Endothelial cell of umbilical vein (primary cell): ENCODE results near the gene FAM118B. TPM values are rescaled to one million over a fixed set of nuclear protein-coding genes. Genes with fewer than 3 reads are reported as not detected.
A peak's percentile ranks its signal among the peaks of the same experiment; 100 is the strongest.

Experiments used
- BruUV-seq: library from RNA; stranded (reverse); fragments of 400-500 nt; replicated peaks from 2 replicates; lab custom pipeline; 2021; lab: Mats Ljungman, UMichigan
- CTCF ChIA-PET: fragments of 300-600, 350-600 bp; sonication (Branson Sonifier 250); formaldehyde crosslinking; loops from one replicate; lab custom pipeline; 2021; ENCODE audit warnings: antibody characterized with exemption, inconsistent platforms; lab: Charles Lee
- POLR2A ChIA-PET: fragments of 300-600, 350-600 bp; sonication (Branson Sonifier 250); formaldehyde crosslinking; loops from one replicate; lab custom pipeline; 2021; ENCODE audit warnings: antibody characterized with exemption, inconsistent platforms; lab: Charles Lee
- DNase-seq: peaks from one replicate; pipeline ENCODE4 v3.0.0-alpha.2; 2011; ENCODE audit warnings: low read depth, low spot score
- FAIRE-seq: peaks from 2 replicates; lab custom pipeline; 2011; peaks lifted over from hg19 to GRCh38; lab: Jason Lieb, UNC
- H2AFZ ChIP-seq: 2 replicates; pipeline ENCODE4 v1.6.0; 2012; ENCODE audit warnings: low read depth, low read length, control low read depth, inconsistent platforms
- H3K27ac ChIP-seq: 2 replicates; pipeline ENCODE4 v1.5.1; 2011; ENCODE audit warnings: low read depth, mild to moderate bottlenecking, control low read depth, low read length, moderate library complexity; ENCODE audit not compliant: insufficient read depth
- H3K27me3 ChIP-seq, 2 experiments: 2 replicates each; pipeline versions ENCODE4 v1.6.0 to v1.6.1; 2011; ENCODE audit warnings: low read length in 2 of 2, mixed read lengths in 1 of 2; ENCODE audit not compliant: control insufficient read depth in 2 of 2, insufficient read depth in 2 of 2
- H3K36me3 ChIP-seq, 2 experiments: 2 replicates in 1 of 2; 3 replicates in 1 of 2; pipeline ENCODE4 v1.5.1; 2011; ENCODE audit warnings: low read length in 2 of 2, mild to moderate bottlenecking in 1 of 2, moderate library complexity in 1 of 2; ENCODE audit not compliant: control insufficient read depth in 2 of 2, insufficient read depth in 2 of 2; ENCODE audit errors: extremely low read depth in 1 of 2
- H3K4me1 ChIP-seq: 3 replicates; pipeline ENCODE4 v1.5.1; 2011; ENCODE audit warnings: mild to moderate bottlenecking, low read length; ENCODE audit not compliant: control insufficient read depth, insufficient read depth; ENCODE audit errors: extremely low read depth
- H3K4me2 ChIP-seq: 2 replicates; pipeline ENCODE4 v1.6.1; 2011; ENCODE audit warnings: low read length, control low read depth, mixed read lengths; ENCODE audit not compliant: insufficient read depth
- H3K4me3 ChIP-seq, 3 experiments: fragments of 200-600 bp in 1 of 3; sonication (generic), shearing (Covaris generic) in 1 of 3; replicated peaks in 1 of 3; 2 replicates each; pipeline ENCODE4 v1.5.1; 2011 to 2016; ENCODE audit warnings: control low read depth in 3 of 3, low read length in 3 of 3, mild to moderate bottlenecking in 2 of 3, inconsistent platforms in 1 of 3, low read depth in 1 of 3, moderate library complexity in 1 of 3; ENCODE audit not compliant: insufficient read depth in 1 of 3
- H3K79me2 ChIP-seq: 2 replicates; pipeline ENCODE4 v1.6.0; 2012; ENCODE audit warnings: low read length, inconsistent platforms; ENCODE audit not compliant: control insufficient read depth, insufficient read depth
- H3K9ac ChIP-seq: replicated peaks from 2 replicates; pipeline ENCODE3; 2011; ENCODE audit warnings: low read length, control low read depth; ENCODE audit not compliant: insufficient read depth; ENCODE audit errors: extremely low read depth
- H3K9me1 ChIP-seq: replicated peaks from 3 replicates; pipeline ENCODE4 v1.6.0; 2011; ENCODE audit warnings: mild to moderate bottlenecking, low read length; ENCODE audit not compliant: control insufficient read depth, insufficient read depth; ENCODE audit errors: extremely low read depth
- H3K9me3 ChIP-seq: replicated peaks from 2 replicates; pipeline ENCODE4 v1.5.1; 2012; ENCODE audit warnings: low read length, inconsistent platforms; ENCODE audit not compliant: control insufficient read depth, insufficient read depth
- H4K20me1 ChIP-seq: replicated peaks from 2 replicates; pipeline ENCODE3; 2011; ENCODE audit warnings: mild to moderate bottlenecking, low read length; ENCODE audit not compliant: control insufficient read depth, insufficient read depth; ENCODE audit errors: extremely low read depth
- CTCF ChIP-seq, 2 donors: IDR thresholded peaks; 1 replicate in 1 of 2; 2 replicates in 1 of 2; pipeline ENCODE4 v1.5.1; 2011; ENCODE audit warnings: low read length in 2 of 2, mild to moderate bottlenecking in 2 of 2, moderate library complexity in 2 of 2, control low read depth in 1 of 2, inconsistent platforms in 1 of 2, low read depth in 1 of 2; ENCODE audit not compliant: insufficient read depth in 1 of 2; ENCODE audit errors: extremely low read depth in 1 of 2
- EZH2 ChIP-seq: IDR thresholded peaks from 2 replicates; pipeline ENCODE4 v1.6.1; 2012; ENCODE audit warnings: borderline replicate concordance, low read depth, mild to moderate bottlenecking, moderate library complexity, low read length, inconsistent platforms; ENCODE audit not compliant: severe bottlenecking
- FOS ChIP-seq: IDR thresholded peaks from 2 replicates; pipeline ENCODE4 v1.6.1; 2011; ENCODE audit warnings: mild to moderate bottlenecking, low read length, moderate library complexity, borderline replicate concordance; ENCODE audit not compliant: insufficient read depth
- GATA2 ChIP-seq: IDR thresholded peaks from 2 replicates; pipeline ENCODE4 v1.7.0; 2011; ENCODE audit warnings: low read depth, mild to moderate bottlenecking, moderate library complexity, mixed read lengths, low read length; ENCODE audit not compliant: insufficient read length, insufficient read depth
- JUN ChIP-seq: IDR thresholded peaks from 2 replicates; pipeline ENCODE4 v1.6.1; 2011; ENCODE audit warnings: borderline replicate concordance, low read depth; ENCODE audit not compliant: insufficient read length, insufficient read depth
- MAX ChIP-seq: IDR thresholded peaks from 2 replicates; pipeline ENCODE4 v1.6.1; 2011; ENCODE audit not compliant: insufficient read depth, insufficient read length
- MYC ChIP-seq: IDR thresholded peaks from one replicate; pipeline ENCODE4 v1.6.1; 2011; ENCODE audit warnings: mild to moderate bottlenecking, low read depth, low read length
- POLR2A ChIP-seq: IDR thresholded peaks from 2 replicates; pipeline ENCODE4 v1.6.1; 2012; ENCODE audit warnings: low read depth, mild to moderate bottlenecking, control low read depth, low read length
- POLR2AphosphoS5 ChIP-seq: IDR thresholded peaks from 2 replicates; pipeline ENCODE4 v1.6.1; 2012; ENCODE audit warnings: low read depth, mild to moderate bottlenecking, control low read depth, low read length, moderate library complexity; ENCODE audit not compliant: insufficient read depth
- dilution Hi-C: fragments of 300-500 bp; cut with MboI; formaldehyde crosslinking; loops from one replicate; pipeline ENCODE4 v1.15.0; 2019; ENCODE audit warnings: low sequenced_read_pairs; ENCODE audit not compliant: extremely low pct_ligation_motif_present
- intact Hi-C: fragments of 100-400 bp; cut with micrococcal nuclease; formaldehyde crosslinking; loops from one replicate; pipeline ENCODE4 v1.10.0; 2022
- polyA plus RNA-seq, 4 experiments: library from polyadenylated mRNA; depleted of rRNA in 3 of 4; stranded (reverse) in 3 of 4; unstranded in 1 of 4; fragments of >200 nt; gene quantifications; 2 replicates each; pipeline versions ENCODE4 v1.2.1 to v1.2.3, GENCODE V29; 2011 to 2012; ENCODE audit warnings: missing spikeins in 1 of 4
- total RNA-seq: library from RNA; stranded (reverse); gene quantifications from 2 replicates; pipeline ENCODE4 v1.2.3, GENCODE V29; 2021

The FAM118B gene
- total and polyA plus RNA-seq, 2 donors (not counting 3 experiments of a cell fraction or from before 2014, with no cell fraction given) = 26.6 to 35.8 TPM

GRCh38 chr11:126210871-126211235 lies 729 bp upstream of the FAM118B start:
- Histone ChIP-seq H3K4me3 (peak overlapping the region; percentile 53 to 73 (median 72)), H3K9me3 (no peaks in the 10 kb centered on the region), H3K36me3 (peaks cover 0 to 3% of the 10 kb centered on the region in 2 experiments), H3K9ac (peak overlapping the region; percentile 78), H3K79me2 (peaks cover 39% of the 10 kb centered on the region), H2AFZ (peak overlapping the region; percentile 84), H3K27ac (peak overlapping the region; percentile 36), H3K9me1 (no peaks in the 10 kb centered on the region), H3K27me3 (no peaks in the 10 kb centered on the region), H3K4me1 (peaks cover 17% of the 10 kb centered on the region), H3K4me2 (peak overlapping the region; percentile 69), H4K20me1 (no peaks in the 10 kb centered on the region)
- POLR2A ChIA-PET = no interaction called here
- DNase-seq (no peak), FAIRE-seq (no peak)
- TF ChIP-seq POLR2AphosphoS5 = no peak
- intact Hi-C loops (loop anchor here (1.0 to 5.0 kb wide), 6 partner anchors 18 to 619 kb away; partner anchors contain the start of genes DCPS, FOXRED1 and STT3A), dilution Hi-C loops (no loop called here)
- BruUV-seq = TSS peak; percentile 51
- CTCF ChIA-PET = interaction anchor here (1.2 to 2.4 kb wide), 3 partner anchors 10 to 55 kb away, joined by 4 to 10 read pairs (median 4); no protein-coding TSS in a partner anchor

- TSS peak; percentile 68 for BruUV-seq
- TF ChIP-seq MYC = no peak
- TF ChIP-seq FOS = no peak
- TF ChIP-seq POLR2A = no peak
- no peak for TF ChIP-seq EZH2
- TF ChIP-seq JUN = no peak
- no peak for TF ChIP-seq MAX
- TF ChIP-seq GATA2 = no peak
- TF ChIP-seq POLR2AphosphoS5 = no peak
- TF ChIP-seq CTCF (IDR thresholded peaks at IDR 0.05; ENCODE audit: extremely low read depth in 1 of 2, insufficient read depth in 1 of 2, low read depth in 1 of 2, low read length in 2 of 2) = no peak
- CTCF ChIA-PET = interaction anchor here (0.8 to 2.4 kb wide), 7 partner anchors 13 to 309 kb away, joined by 3 to 10 read pairs (median 4); partner anchors contain the start of genes FOXRED1, PUS3 and SRPRA
These were observed 593 bp downstream of the FAM118B start for GRCh38 chr11:126212089-126212660.

More at GRCh38 chr11:126212089-126212660, 593 bp downstream of the FAM118B start:
- peak overlapping the region; percentile 80 for H3K9ac ChIP-seq
- DNase-seq (peak; percentile 18), FAIRE-seq (no peak)
- H3K9me3 ChIP-seq = no peaks in the 10 kb centered on the region
- H3K27me3 ChIP-seq = no peaks in the 10 kb centered on the region
- peaks cover 0 to 3% of the 10 kb centered on the region in 2 experiments for H3K36me3 ChIP-seq
- H4K20me1 ChIP-seq = peaks cover 3% of the 10 kb centered on the region
- peak overlapping the region; percentile 20 for H3K27ac ChIP-seq
- H3K9me1 ChIP-seq = no peaks in the 10 kb centered on the region
- H3K4me1 ChIP-seq = peaks cover 17% of the 10 kb centered on the region
- peak overlapping the region; percentile 46 for H2AFZ ChIP-seq
- intact Hi-C loops (loop anchor here (5.0 kb wide), 1 partner anchor 135 kb away; no protein-coding TSS in a partner anchor), dilution Hi-C loops (no loop called here)
- POLR2A ChIA-PET = no interaction called here
- H3K4me2 ChIP-seq = peak overlapping the region; percentile 51
- peak overlapping the region; percentile 65 to 73 (median 72) for H3K4me3 ChIP-seq
- peaks cover 52% of the 10 kb centered on the region for H3K79me2 ChIP-seq
